OCI-LY7 (cell line): ENCODE results near the gene CCR8.
"Not testable (repeated sequence)": the region's sequence is repeated elsewhere in the genome, so short reads cannot be mapped to it uniquely, and the experiment has no call there.

Experiments used
- EZH2phosphoT487 ChIP-seq: fragments of 200-600 bp; sonication (generic); IDR thresholded peaks from 2 replicates; pipeline ENCODE4 v1.6.1; 2018; ENCODE audit warnings: low read depth, borderline replicate concordance, mild to moderate bottlenecking, mixed run types, antibody characterized with exemption, low read length, moderate library complexity, mixed read lengths
- TF ChIP-seq, protein P1 (sequence below): fragments of 200-600 bp; sonication (generic); conservative IDR thresholded peaks from 2 replicates; pipeline ENCODE4 v1.5.1; 2014; ENCODE audit warnings: mild to moderate bottlenecking, antibody characterized with exemption, low read length, moderate library complexity, mixed read lengths

DNA sequence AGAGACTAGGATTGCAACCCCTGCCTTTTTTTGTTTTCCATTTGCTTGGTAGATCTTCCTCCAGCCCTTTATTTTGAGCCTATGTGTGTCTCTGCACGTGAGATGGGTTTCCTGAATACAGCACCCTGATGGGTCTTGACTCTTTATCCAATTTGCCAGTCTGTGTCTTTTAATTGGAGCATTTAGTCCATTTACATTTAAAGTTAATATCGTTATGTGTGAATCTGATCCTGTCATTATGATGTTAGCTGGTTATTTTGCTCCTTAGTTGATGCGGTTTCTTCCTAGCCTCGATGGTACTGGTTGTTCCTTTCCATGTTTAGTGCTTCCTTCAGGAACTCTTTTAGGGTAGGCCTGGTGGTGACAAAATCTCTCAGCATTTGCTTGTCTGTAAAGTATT is 40.9 kb downstream of the CCR8 start:
- TF ChIP-seq, protein P1, sequence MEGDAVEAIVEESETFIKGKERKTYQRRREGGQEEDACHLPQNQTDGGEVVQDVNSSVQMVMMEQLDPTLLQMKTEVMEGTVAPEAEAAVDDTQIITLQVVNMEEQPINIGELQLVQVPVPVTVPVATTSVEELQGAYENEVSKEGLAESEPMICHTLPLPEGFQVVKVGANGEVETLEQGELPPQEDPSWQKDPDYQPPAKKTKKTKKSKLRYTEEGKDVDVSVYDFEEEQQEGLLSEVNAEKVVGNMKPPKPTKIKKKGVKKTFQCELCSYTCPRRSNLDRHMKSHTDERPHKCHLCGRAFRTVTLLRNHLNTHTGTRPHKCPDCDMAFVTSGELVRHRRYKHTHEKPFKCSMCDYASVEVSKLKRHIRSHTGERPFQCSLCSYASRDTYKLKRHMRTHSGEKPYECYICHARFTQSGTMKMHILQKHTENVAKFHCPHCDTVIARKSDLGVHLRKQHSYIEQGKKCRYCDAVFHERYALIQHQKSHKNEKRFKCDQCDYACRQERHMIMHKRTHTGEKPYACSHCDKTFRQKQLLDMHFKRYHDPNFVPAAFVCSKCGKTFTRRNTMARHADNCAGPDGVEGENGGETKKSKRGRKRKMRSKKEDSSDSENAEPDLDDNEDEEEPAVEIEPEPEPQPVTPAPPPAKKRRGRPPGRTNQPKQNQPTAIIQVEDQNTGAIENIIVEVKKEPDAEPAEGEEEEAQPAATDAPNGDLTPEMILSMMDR = not testable (repeated sequence)
- not testable (repeated sequence) for TF ChIP-seq EZH2phosphoT487
